ENCODE data around the gene CHKA.

DNA sequence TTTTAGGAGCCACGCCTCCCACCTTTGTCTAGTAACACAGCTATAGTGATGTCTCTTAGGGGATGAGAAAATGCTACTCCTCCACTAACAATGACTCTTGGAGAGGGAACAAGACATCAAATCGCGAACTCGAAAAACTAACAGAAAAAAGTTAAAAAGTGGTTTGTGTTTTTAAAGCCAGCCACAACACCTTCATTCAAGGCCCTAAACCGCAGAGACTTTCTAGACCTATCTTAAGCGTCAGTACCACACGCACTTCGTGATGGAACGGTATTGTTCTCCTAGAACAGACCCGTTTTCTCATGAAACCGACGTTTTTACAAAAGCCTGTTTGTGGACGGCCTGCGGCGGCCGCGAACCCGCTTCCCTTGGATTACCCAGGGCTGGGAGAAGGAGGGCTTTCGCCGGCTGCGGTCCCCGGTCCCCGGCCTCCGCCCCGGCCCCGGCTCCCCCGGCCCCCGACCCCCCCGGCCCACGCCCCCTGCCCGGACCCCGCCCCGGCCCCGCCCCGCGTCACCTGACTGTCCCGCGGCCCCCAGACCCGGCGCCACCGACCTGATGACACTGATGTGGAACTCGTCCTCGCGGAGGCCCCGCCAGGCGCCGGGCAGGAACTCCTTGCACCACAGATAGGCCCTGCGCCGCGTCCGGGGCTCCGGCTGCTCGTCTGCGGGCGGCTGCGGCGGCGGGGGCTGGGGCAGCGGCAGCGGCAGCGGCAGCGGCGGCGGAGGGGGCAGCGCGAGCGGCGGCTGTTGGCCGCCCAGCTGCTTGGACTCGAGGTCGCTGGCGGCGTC lies 718 bp downstream of the CHKA start:
- TF ChIP-seq EZH2 (IDR thresholded peaks at IDR 0.05; ENCODE audit: low read depth, low read length, severe bottlenecking) (no peak), RXRA (IDR thresholded peaks at IDR 0.05; ENCODE audit: insufficient read depth, low read depth, low read length) (no peak), CBX5 (IDR thresholded peaks at IDR 0.05; ENCODE audit: low read depth, low read length) (no peak), EP300 (IDR thresholded peaks at IDR 0.05; ENCODE audit: borderline replicate concordance in 1 of 2, low read depth in 2 of 2, low read length in 2 of 2) (no peak), ZNF274 (IDR thresholded peaks at IDR 0.05; ENCODE audit: borderline replicate concordance, extremely low read depth, low read length) (no peak), SP2 (IDR thresholded peaks at IDR 0.05; ENCODE audit: low read length) (no peak), SP1 (IDR thresholded peaks at IDR 0.05; ENCODE audit: low read depth, low read length) (no peak)
- TF ChIP-seq, protein P1, sequence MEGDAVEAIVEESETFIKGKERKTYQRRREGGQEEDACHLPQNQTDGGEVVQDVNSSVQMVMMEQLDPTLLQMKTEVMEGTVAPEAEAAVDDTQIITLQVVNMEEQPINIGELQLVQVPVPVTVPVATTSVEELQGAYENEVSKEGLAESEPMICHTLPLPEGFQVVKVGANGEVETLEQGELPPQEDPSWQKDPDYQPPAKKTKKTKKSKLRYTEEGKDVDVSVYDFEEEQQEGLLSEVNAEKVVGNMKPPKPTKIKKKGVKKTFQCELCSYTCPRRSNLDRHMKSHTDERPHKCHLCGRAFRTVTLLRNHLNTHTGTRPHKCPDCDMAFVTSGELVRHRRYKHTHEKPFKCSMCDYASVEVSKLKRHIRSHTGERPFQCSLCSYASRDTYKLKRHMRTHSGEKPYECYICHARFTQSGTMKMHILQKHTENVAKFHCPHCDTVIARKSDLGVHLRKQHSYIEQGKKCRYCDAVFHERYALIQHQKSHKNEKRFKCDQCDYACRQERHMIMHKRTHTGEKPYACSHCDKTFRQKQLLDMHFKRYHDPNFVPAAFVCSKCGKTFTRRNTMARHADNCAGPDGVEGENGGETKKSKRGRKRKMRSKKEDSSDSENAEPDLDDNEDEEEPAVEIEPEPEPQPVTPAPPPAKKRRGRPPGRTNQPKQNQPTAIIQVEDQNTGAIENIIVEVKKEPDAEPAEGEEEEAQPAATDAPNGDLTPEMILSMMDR (IDR thresholded peaks at IDR 0.05; ENCODE audit: control extremely low read depth in 1 of 3, insufficient read depth in 1 of 3, low read depth in 1 of 3, low read length in 3 of 3): no peak

All from H1 (cell line).